ENCODE data around the gene COX7A2. TPM values are rescaled to one million over a fixed set of nuclear protein-coding genes. Genes with fewer than 3 reads are reported as not detected.

Gene COX7A2
- total RNA-seq, 1 experiment from 2014 or later: 707 TPM

DNA sequence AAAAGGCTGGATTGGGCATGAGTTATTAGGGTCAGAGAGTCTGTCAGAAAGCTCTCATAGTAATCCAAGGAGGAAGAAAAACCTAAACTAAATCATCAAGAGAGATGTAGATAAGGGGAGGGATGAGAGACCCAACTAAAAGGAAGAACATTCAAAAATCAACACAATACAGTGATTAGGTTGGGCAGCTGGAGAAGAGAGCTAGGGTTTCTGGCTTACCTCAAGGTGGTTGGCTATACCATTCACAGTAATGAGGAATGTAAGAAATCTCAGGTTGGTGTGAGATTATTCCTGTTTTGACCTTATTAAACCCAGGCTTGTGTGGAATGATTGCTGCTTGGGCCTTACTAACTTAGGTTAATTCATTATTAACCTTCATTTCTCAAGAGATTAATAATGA, 6.2 kb upstream of the COX7A2 start:
- ATAC-seq: no peak
- Histone ChIP-seq H3K27ac (ENCODE audit: low read length) (no peak overlapping the region), H3K27me3 (ENCODE audit: control insufficient read depth, insufficient read depth, low read length) (no peaks in the 10 kb centered on the region), H3K4me1 (ENCODE audit: control insufficient read depth, insufficient read depth, low read length) (no peaks in the 10 kb centered on the region), H3K36me3 (ENCODE audit: control insufficient read depth, insufficient read depth, low read length) (peaks cover 5% of the 10 kb centered on the region), H3K9me3 (ENCODE audit: control insufficient read depth, insufficient read depth, low read depth, low read length) (no peaks in the 10 kb centered on the region), H3K4me3 (ENCODE audit: low read depth in 2 of 2, low read length in 2 of 2) (no peak overlapping the region)
- intact Hi-C loops (cut with micrococcal nuclease; ENCODE audit: unreplicated experiment) (no loop called here), in situ Hi-C loops (cut with HindIII; ENCODE audit: low pct_unique_long_range_greater_than_20kb, low sequenced_read_pairs) (no loop called here)
- POLR2A ChIA-PET: interaction anchor here (0.5 kb wide), 1 partner anchor 195 kb away, joined by 3 read pairs; no protein-coding TSS in a partner anchor
- DNase-seq (ENCODE audit: low read depth, low spot score): no peak
- BruUV-seq (replicated peaks): no TSS peak
- CTCF ChIA-PET: interaction anchor here (0.7 kb wide), 1 partner anchor 13 kb away, joined by 5 read pairs; no protein-coding TSS in a partner anchor
- TF ChIP-seq, protein P1, sequence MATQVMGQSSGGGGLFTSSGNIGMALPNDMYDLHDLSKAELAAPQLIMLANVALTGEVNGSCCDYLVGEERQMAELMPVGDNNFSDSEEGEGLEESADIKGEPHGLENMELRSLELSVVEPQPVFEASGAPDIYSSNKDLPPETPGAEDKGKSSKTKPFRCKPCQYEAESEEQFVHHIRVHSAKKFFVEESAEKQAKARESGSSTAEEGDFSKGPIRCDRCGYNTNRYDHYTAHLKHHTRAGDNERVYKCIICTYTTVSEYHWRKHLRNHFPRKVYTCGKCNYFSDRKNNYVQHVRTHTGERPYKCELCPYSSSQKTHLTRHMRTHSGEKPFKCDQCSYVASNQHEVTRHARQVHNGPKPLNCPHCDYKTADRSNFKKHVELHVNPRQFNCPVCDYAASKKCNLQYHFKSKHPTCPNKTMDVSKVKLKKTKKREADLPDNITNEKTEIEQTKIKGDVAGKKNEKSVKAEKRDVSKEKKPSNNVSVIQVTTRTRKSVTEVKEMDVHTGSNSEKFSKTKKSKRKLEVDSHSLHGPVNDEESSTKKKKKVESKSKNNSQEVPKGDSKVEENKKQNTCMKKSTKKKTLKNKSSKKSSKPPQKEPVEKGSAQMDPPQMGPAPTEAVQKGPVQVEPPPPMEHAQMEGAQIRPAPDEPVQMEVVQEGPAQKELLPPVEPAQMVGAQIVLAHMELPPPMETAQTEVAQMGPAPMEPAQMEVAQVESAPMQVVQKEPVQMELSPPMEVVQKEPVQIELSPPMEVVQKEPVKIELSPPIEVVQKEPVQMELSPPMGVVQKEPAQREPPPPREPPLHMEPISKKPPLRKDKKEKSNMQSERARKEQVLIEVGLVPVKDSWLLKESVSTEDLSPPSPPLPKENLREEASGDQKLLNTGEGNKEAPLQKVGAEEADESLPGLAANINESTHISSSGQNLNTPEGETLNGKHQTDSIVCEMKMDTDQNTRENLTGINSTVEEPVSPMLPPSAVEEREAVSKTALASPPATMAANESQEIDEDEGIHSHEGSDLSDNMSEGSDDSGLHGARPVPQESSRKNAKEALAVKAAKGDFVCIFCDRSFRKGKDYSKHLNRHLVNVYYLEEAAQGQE (IDR thresholded peaks at IDR 0.05; ENCODE audit: insufficient read depth in 1 of 2, low read depth in 2 of 2, low read length in 1 of 2): no peak
- no peak for TF ChIP-seq SIN3A (IDR thresholded peaks at IDR 0.05; ENCODE audit: borderline replicate concordance, insufficient read depth, low read depth, low read length)
- no peak for TF ChIP-seq POLR2AphosphoS5 (IDR thresholded peaks at IDR 0.05; ENCODE audit: low read depth, low read length)
- TF ChIP-seq TCF7L2 (IDR thresholded peaks at IDR 0.05; ENCODE audit: low read depth, low read length): no peak
- TF ChIP-seq, protein P2, sequence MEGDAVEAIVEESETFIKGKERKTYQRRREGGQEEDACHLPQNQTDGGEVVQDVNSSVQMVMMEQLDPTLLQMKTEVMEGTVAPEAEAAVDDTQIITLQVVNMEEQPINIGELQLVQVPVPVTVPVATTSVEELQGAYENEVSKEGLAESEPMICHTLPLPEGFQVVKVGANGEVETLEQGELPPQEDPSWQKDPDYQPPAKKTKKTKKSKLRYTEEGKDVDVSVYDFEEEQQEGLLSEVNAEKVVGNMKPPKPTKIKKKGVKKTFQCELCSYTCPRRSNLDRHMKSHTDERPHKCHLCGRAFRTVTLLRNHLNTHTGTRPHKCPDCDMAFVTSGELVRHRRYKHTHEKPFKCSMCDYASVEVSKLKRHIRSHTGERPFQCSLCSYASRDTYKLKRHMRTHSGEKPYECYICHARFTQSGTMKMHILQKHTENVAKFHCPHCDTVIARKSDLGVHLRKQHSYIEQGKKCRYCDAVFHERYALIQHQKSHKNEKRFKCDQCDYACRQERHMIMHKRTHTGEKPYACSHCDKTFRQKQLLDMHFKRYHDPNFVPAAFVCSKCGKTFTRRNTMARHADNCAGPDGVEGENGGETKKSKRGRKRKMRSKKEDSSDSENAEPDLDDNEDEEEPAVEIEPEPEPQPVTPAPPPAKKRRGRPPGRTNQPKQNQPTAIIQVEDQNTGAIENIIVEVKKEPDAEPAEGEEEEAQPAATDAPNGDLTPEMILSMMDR (IDR thresholded peaks at IDR 0.05): no peak

DNA sequence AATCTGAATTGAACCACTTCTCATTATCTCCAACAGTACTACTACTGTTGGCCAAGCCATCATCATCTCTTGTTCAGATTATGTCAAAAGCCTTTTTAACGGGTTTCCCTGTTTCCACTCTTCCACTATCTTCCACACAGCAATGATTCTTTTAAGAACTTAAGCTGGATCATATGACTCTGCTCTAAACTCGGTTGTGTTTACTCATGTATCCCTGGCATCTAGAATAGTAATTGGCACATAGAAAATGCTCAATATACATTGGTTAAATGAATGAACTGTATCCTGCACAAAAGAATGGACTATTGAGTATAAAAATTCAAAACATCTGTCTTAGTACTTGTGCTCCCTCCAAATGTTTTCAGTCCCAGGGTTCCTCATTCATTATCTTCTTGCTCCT, 2.8 kb upstream of the COX7A2 start:
- ChIA-PET POLR2A (no interaction called here), CTCF (no interaction called here)
- ATAC-seq: no peak
- TF ChIP-seq, protein P2 (IDR thresholded peaks at IDR 0.05): no peak
- TF ChIP-seq, protein P1 (IDR thresholded peaks at IDR 0.05; ENCODE audit: insufficient read depth in 1 of 2, low read depth in 2 of 2, low read length in 1 of 2): no peak
- H3K36me3 ChIP-seq (ENCODE audit: control insufficient read depth, insufficient read depth, low read length): peaks cover 3% of the 10 kb centered on the region; the same call in 1 of the 2 replicates
- H3K27ac ChIP-seq (ENCODE audit: low read length): no peak overlapping the region
- H3K9me3 ChIP-seq (ENCODE audit: control insufficient read depth, insufficient read depth, low read depth, low read length): no peaks in the 10 kb centered on the region
- in situ Hi-C loops (cut with HindIII; ENCODE audit: low pct_unique_long_range_greater_than_20kb, low sequenced_read_pairs) (no loop called here), intact Hi-C loops (cut with micrococcal nuclease; ENCODE audit: unreplicated experiment) (no loop called here)
- H3K4me1 ChIP-seq (ENCODE audit: control insufficient read depth, insufficient read depth, low read length): peaks cover 5% of the 10 kb centered on the region; the same call in 1 of the 2 replicates
- H3K27me3 ChIP-seq (ENCODE audit: control insufficient read depth, insufficient read depth, low read length): no peaks in the 10 kb centered on the region
- no peak for DNase-seq (ENCODE audit: low read depth, low spot score)
- H3K4me3 ChIP-seq (ENCODE audit: low read depth in 2 of 2, low read length in 2 of 2): no peak overlapping the region
- no TSS peak for BruUV-seq (replicated peaks)
